ENCODE results near the gene GIGYF2. TPM values are rescaled to one million over a fixed set of nuclear protein-coding genes. Genes with fewer than 3 reads are reported as not detected.

Gene GIGYF2
- total RNA-seq, 4 donors from 2014 or later: 62.6 to 88.3 (median 67.7) TPM

GRCh38 chr2:232876978-232877441 is 179.9 kb downstream of the GIGYF2 start:
- Histone ChIP-seq H3K27me3 (peaks cover 39% of the 10 kb centered on the region), H3K36me3 (no peaks in the 10 kb centered on the region), H3K4me3 (peak overlapping the region in 1 of 2 donors; percentile 57), H3K4me1 (peaks cover 0 to 21% (median 5%) of the 10 kb centered on the region in 3 donors), H3K27ac (no peak overlapping the region), H3K9me3 (no peaks in the 10 kb centered on the region)
- WGBS, 2 donors (ENCODE audit: low coverage in 1 of 2): 40% methylated on average over 1 of the region's 21 CpGs; no CpG with 5 or more reads in 1 of the 2 donors
- ATAC-seq: no peak
- TF ChIP-seq, protein P1, sequence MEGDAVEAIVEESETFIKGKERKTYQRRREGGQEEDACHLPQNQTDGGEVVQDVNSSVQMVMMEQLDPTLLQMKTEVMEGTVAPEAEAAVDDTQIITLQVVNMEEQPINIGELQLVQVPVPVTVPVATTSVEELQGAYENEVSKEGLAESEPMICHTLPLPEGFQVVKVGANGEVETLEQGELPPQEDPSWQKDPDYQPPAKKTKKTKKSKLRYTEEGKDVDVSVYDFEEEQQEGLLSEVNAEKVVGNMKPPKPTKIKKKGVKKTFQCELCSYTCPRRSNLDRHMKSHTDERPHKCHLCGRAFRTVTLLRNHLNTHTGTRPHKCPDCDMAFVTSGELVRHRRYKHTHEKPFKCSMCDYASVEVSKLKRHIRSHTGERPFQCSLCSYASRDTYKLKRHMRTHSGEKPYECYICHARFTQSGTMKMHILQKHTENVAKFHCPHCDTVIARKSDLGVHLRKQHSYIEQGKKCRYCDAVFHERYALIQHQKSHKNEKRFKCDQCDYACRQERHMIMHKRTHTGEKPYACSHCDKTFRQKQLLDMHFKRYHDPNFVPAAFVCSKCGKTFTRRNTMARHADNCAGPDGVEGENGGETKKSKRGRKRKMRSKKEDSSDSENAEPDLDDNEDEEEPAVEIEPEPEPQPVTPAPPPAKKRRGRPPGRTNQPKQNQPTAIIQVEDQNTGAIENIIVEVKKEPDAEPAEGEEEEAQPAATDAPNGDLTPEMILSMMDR (IDR thresholded peaks at IDR 0.05): no peak
- TF ChIP-seq EP300 (IDR thresholded peaks at IDR 0.05): no peak
- TF ChIP-seq POLR2A (IDR thresholded peaks at IDR 0.05): no peak
- no peak for TF ChIP-seq POLR2AphosphoS5 (IDR thresholded peaks at IDR 0.05)

DNA sequence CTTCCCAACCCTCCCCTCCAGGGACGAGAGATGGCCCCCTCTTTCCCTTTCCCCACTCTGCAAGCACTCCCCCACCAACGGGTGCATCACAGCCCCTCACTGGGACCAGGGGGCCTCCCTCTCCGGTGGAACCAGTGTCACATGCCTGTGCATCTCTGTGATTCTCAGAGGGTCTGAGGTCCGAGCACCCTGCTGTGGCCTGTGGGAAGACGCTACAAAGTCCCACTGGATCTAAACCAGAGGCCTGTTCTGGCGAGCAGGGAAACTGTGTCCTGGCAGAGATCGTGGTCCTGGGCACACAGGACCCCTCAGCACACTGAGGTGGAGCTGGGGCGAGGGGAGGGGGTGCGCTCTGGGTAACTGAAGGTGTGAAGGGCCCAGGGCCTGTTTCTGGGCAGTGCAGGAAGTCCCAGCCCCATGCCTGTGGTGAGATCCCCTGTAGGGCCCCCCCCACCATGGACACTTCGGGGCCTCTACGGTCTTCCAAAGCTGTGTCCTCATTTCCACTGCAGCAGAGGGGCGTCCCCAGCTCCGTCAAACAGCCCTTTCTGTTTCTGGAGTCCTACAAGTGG is 180.9 kb downstream of the GIGYF2 start:
- H3K9me3 ChIP-seq: no peaks in the 10 kb centered on the region
- TF ChIP-seq POLR2AphosphoS5 (IDR thresholded peaks at IDR 0.05): no peak
- no peak for TF ChIP-seq POLR2A (IDR thresholded peaks at IDR 0.05)
- TF ChIP-seq, protein P1 (IDR thresholded peaks at IDR 0.05): no peak
- TF ChIP-seq EP300 (IDR thresholded peaks at IDR 0.05): no peak
- H3K36me3 ChIP-seq: no peaks in the 10 kb centered on the region
- no peak for ATAC-seq
- peaks cover 39% of the 10 kb centered on the region for H3K27me3 ChIP-seq
- H3K27ac ChIP-seq: no peak overlapping the region
- H3K4me1 ChIP-seq: peaks cover 0 to 21% (median 5%) of the 10 kb centered on the region in 3 donors
- H3K4me3 ChIP-seq: no peak overlapping the region
- WGBS, 2 donors (ENCODE audit: low coverage in 1 of 2): 92% methylated on average over 2 of the region's 13 CpGs; no CpG with 5 or more reads in 1 of the 2 donors

DNA sequence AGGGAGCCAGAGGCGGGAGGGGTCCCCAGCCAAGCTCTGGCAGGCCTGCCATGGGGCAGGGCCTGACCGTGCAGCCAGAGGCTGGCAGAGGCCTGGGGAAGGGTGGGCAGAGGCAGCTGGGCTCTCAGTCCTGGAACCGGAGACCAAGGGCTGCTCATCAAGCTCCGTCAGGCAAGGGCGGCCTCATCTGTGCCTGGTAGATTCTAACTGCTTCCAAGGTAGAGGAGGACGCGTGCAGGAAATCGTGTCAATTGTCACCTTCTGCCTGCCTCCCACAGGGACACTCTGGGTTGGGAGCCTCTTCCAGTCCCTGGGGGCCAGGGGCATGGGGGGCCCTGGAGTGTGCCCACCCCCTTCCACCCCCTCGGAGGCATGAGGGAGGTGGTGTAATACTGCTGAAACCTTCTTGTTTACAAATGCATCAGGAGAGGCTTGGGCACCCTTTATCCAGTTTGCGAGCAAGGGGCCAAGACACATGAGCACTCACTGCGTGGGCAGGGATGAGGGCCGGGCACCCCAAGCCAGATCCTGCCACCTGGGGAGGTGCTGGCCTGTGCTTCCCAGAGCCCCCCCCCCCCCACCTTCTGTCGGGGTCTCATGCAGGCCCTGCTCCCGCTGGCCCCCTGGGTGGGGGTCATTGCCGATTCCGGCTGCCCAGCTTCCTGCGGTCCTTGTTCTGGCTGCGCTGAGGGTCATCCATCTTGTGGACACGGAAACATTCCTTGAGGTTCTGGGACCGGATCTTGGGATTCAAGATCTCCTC is 181.9 kb downstream of the GIGYF2 start:
- peaks cover 39% of the 10 kb centered on the region for H3K27me3 ChIP-seq
- peaks cover 0 to 21% (median 5%) of the 10 kb centered on the region in 3 donors for H3K4me1 ChIP-seq
- no peaks in the 10 kb centered on the region for H3K9me3 ChIP-seq
- H3K27ac ChIP-seq: no peak overlapping the region
- TF ChIP-seq POLR2AphosphoS5 (IDR thresholded peaks at IDR 0.05): no peak
- no peak for TF ChIP-seq EP300 (IDR thresholded peaks at IDR 0.05)
- TF ChIP-seq, protein P1 (IDR thresholded peaks at IDR 0.05): no peak
- TF ChIP-seq POLR2A (IDR thresholded peaks at IDR 0.05): no peak
- WGBS, 2 donors (ENCODE audit: low coverage in 1 of 2): no CpG with 5 or more reads among the region's 20 CpGs
- no peak for ATAC-seq
- no peak overlapping the region for H3K4me3 ChIP-seq
- H3K36me3 ChIP-seq: no peaks in the 10 kb centered on the region

DNA sequence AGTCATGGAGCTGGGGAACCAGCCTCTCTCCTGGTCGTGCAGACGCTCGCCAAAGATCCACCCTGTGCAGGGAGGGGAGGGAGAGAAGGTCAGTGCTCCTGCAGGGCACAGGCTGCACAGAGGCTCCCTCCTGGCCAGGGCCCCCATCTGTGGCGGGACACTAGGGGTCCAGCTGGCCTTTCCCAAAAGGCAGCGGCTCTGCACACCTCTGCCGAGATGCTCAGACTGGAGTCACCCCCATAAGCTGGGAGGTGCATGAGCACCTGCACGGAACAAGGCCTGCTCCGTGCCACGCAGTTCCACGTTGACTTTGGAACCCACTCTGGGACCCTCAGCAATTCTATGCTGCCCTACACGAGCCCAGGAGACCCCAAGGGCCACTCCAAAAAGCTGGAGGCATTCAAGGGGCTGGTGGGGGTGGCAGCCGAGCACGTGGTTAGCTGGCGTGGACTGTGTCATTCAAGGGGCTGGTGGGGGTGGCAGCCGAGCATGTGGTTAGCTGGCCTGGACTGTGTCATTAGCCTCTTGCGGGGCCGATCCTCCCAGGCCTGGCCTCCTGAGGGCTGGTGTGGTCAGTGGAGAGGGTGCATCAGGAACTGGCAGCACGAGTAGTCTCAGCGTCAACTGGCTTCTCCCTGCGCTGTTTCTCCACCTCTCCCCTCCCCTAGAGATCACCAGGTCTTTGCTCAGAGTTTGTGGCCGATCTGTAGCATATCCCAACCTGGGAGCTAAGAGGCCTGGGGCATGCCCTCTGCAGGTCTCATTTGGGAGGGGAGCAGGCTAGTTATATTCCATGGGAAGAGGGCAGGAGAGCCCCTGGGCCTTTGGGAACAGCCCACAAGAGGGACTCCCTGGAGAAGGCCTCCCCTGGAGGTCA is 182.7 kb downstream of the GIGYF2 start:
- H3K36me3 ChIP-seq: no peaks in the 10 kb centered on the region
- peaks cover 42% of the 10 kb centered on the region for H3K27me3 ChIP-seq
- no peak overlapping the region for H3K4me3 ChIP-seq
- H3K9me3 ChIP-seq: no peaks in the 10 kb centered on the region
- no peak for TF ChIP-seq EP300 (IDR thresholded peaks at IDR 0.05)
- TF ChIP-seq, protein P1 (IDR thresholded peaks at IDR 0.05): no peak
- no peak for TF ChIP-seq POLR2AphosphoS5 (IDR thresholded peaks at IDR 0.05)
- no peak for TF ChIP-seq POLR2A (IDR thresholded peaks at IDR 0.05)
- peaks cover 0 to 21% (median 5%) of the 10 kb centered on the region in 3 donors for H3K4me1 ChIP-seq
- WGBS, 2 donors (ENCODE audit: low coverage in 1 of 2): no CpG with 5 or more reads among the region's 21 CpGs
- no peak for ATAC-seq
- H3K27ac ChIP-seq: no peak overlapping the region

Data from gastroesophageal sphincter (tissue), 4 donors.